ENCODE results near the gene RPS29. TPM values are rescaled to one million over a fixed set of nuclear protein-coding genes. Genes with fewer than 3 reads are reported as not detected.

The RPS29 gene
- total and polyA plus RNA-seq, 2 of the 13 experiments (the other 11 are each of a cell fraction or from before 2014, with no cell fraction given) = 4,303 to 8,215 TPM

- no peak for TF ChIP-seq DMTF1 (CRISPR knock-in tag; IDR thresholded peaks at IDR 0.05)
- TF ChIP-seq ATF1 (CRISPR knock-in tag; IDR thresholded peaks at IDR 0.05) = peak; percentile 84
- TF ChIP-seq, protein P1, sequence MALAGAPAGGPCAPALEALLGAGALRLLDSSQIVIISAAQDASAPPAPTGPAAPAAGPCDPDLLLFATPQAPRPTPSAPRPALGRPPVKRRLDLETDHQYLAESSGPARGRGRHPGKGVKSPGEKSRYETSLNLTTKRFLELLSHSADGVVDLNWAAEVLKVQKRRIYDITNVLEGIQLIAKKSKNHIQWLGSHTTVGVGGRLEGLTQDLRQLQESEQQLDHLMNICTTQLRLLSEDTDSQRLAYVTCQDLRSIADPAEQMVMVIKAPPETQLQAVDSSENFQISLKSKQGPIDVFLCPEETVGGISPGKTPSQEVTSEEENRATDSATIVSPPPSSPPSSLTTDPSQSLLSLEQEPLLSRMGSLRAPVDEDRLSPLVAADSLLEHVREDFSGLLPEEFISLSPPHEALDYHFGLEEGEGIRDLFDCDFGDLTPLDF (CRISPR knock-in tag; IDR thresholded peaks at IDR 0.05) = no peak
- TF ChIP-seq, protein P2, sequence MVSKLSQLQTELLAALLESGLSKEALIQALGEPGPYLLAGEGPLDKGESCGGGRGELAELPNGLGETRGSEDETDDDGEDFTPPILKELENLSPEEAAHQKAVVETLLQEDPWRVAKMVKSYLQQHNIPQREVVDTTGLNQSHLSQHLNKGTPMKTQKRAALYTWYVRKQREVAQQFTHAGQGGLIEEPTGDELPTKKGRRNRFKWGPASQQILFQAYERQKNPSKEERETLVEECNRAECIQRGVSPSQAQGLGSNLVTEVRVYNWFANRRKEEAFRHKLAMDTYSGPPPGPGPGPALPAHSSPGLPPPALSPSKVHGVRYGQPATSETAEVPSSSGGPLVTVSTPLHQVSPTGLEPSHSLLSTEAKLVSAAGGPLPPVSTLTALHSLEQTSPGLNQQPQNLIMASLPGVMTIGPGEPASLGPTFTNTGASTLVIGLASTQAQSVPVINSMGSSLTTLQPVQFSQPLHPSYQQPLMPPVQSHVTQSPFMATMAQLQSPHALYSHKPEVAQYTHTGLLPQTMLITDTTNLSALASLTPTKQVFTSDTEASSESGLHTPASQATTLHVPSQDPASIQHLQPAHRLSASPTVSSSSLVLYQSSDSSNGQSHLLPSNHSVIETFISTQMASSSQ (IDR thresholded peaks at IDR 0.05; ENCODE audit: low read depth) = 0 out of 2 replicates have a peak, but pooled peaks have one; percentile 27
- TF ChIP-seq, protein P2 (CRISPR knock-in tag; IDR thresholded peaks at IDR 0.05; ENCODE audit: borderline replicate concordance) = no peak
- TF ChIP-seq NR2F2 (IDR thresholded peaks at IDR 0.05; ENCODE audit: borderline replicate concordance, low read depth) = no peak
- peak; percentile 11; the same call in 1 of the 2 replicates for TF ChIP-seq ZNF232 (CRISPR knock-in tag; IDR thresholded peaks at IDR 0.05; ENCODE audit: borderline replicate concordance)
- peak; percentile 11; the same call in 1 of the 2 replicates for TF ChIP-seq UBTF (CRISPR knock-in tag; IDR thresholded peaks at IDR 0.05)
- peak; percentile 10; the same call in 1 of the 2 replicates for TF ChIP-seq ZNF768 (CRISPR knock-in tag; IDR thresholded peaks at IDR 0.05)
- TF ChIP-seq ZFYVE20 (CRISPR knock-in tag; IDR thresholded peaks at IDR 0.05; ENCODE audit: borderline replicate concordance, low read depth) = no peak
- no peak for TF ChIP-seq ELF3 (CRISPR knock-in tag; IDR thresholded peaks at IDR 0.05)
- TF ChIP-seq STAG1 (CRISPR knock-in tag; IDR thresholded peaks at IDR 0.05) = peak; percentile 54
- 0 out of 2 replicates have a peak, but pooled peaks have one; percentile 63 for TF ChIP-seq ZNF557 (CRISPR knock-in tag; IDR thresholded peaks at IDR 0.05)
- TF ChIP-seq ZNF75D (CRISPR knock-in tag; IDR thresholded peaks at IDR 0.05; ENCODE audit: borderline replicate concordance) = no peak
- no peak for TF ChIP-seq TCF7L2 (IDR thresholded peaks at IDR 0.05; ENCODE audit: low read depth, low read length)
- peak; percentile 95 for TF ChIP-seq ZNF770 (CRISPR knock-in tag; IDR thresholded peaks at IDR 0.05)
- no peak for TF ChIP-seq HCFC1 (IDR thresholded peaks at IDR 0.05; ENCODE audit: low read depth, low read length)
These were observed 687 bp upstream of the RPS29 start (continued) for GRCh38 chr14:49586673-49587460.
